ENCODE measurements around the gene TBC1D22A.
A peak's percentile ranks its signal among the peaks of the same experiment; 100 is the strongest.

TBC1D22A gene

GRCh38 chr22:47213571-47214230, 451.3 kb downstream of the TBC1D22A start:
- no peak for DNase-seq

- no peak for DNase-seq
Measured at GRCh38 chr22:47215851-47216250, 453.4 kb downstream of the TBC1D22A start.

GRCh38 chr22:47218671-47219070, 456.2 kb downstream of the TBC1D22A start:
- DNase-seq = no peak

GRCh38 chr22:47219789-47220188, 457.3 kb downstream of the TBC1D22A start:
- DNase-seq = no peak

- DNase-seq = no peak
Measured at GRCh38 chr22:47220752-47221151, 458.3 kb downstream of the TBC1D22A start.

GRCh38 chr22:47221840-47222615, 459.6 kb downstream of the TBC1D22A start:
- peak; percentile 1 for DNase-seq
